GM19397 (cell line): ENCODE measurements around the gene SNRNP200.

Experiments
- ATAC-seq: cut with Tn5 transposase; IDR thresholded peaks from one replicate; pipeline ENCODE4 v1.9.1; 2021; ENCODE audit warnings: mild to moderate bottlenecking, moderate library complexity; ENCODE audit not compliant: unreplicated experiment

The SNRNP200 gene

GRCh38 chr2:96253006-96253405, 52.3 kb downstream of the SNRNP200 start:
- no peak for ATAC-seq

DNA sequence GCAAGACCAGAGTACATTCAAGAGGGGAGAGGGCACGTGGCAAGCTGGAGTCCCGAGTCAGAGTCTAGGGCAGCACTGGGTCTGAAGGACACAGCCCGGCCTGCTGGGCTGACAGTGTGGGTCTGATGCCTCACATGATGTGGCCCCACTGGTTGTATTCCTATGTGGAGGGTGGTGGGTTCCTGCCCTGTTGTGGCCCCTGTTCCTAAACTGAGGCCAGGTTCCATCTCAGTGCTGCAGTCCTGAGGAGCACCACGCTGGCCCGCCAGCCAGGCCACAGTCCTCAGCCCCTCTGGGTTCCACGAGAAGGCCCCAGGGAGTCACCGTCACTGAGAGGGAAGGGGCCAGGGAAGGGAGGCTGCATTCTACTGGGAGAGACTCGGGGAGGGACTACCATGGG, 52.8 kb downstream of the SNRNP200 start:
- ATAC-seq, result no peak

- ATAC-seq, result no peak
Measured at GRCh38 chr2:96251721-96252292, 53.5 kb downstream of the SNRNP200 start.

- no peak for ATAC-seq
Measured at GRCh38 chr2:96250188-96250587, 55.2 kb downstream of the SNRNP200 start.

- ATAC-seq, result no peak
Measured at GRCh38 chr2:96249654-96250053, 55.7 kb downstream of the SNRNP200 start.

GRCh38 chr2:96248624-96249023, 56.7 kb downstream of the SNRNP200 start:
- ATAC-seq, result no peak

DNA sequence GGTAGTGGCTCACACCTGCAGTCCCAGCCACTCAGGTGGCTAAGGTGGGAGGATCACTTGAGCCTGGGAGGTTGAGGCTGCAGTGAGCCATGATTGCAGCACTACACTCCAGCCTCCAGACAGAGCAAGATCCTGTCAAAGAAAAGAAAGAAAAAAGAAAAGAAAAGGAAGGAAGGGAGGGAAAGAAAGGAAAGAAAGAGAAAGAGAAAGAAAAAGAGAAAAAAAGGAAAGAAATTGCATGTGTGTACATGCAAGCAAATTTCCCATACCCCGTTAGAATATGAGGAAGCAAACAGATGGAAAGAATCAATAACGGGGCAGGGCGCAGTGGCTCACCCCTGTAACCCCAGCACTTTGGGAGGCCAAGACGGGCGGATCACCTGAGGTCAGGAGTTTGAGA, 57.5 kb downstream of the SNRNP200 start:
- no peak for ATAC-seq

- ATAC-seq, result no peak
Measured at GRCh38 chr2:96247009-96247408, 58.3 kb downstream of the SNRNP200 start.

- no peak for ATAC-seq
Measured at GRCh38 chr2:96245609-96246390, 59.5 kb downstream of the SNRNP200 start.

DNA sequence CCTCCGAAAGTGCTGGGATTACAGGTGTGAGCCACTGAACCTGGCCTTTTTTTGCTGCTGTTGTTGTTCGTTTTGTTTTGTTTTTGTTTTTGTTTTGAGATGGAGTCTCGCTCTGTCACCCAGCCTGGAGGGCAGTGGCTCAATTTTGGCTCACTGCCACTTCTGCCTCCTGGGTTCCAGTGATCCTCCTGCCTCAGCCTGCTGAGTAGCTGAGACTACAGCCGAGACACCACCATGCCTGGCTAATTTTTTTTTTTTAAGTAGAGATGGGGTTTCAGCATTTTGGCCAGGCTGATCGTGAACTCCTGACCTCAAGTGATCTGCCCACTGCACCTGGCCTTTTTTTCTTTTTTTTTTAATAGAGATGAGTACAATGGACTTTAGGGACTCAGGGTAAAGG, 61.5 kb downstream of the SNRNP200 start:
- no peak for ATAC-seq

DNA sequence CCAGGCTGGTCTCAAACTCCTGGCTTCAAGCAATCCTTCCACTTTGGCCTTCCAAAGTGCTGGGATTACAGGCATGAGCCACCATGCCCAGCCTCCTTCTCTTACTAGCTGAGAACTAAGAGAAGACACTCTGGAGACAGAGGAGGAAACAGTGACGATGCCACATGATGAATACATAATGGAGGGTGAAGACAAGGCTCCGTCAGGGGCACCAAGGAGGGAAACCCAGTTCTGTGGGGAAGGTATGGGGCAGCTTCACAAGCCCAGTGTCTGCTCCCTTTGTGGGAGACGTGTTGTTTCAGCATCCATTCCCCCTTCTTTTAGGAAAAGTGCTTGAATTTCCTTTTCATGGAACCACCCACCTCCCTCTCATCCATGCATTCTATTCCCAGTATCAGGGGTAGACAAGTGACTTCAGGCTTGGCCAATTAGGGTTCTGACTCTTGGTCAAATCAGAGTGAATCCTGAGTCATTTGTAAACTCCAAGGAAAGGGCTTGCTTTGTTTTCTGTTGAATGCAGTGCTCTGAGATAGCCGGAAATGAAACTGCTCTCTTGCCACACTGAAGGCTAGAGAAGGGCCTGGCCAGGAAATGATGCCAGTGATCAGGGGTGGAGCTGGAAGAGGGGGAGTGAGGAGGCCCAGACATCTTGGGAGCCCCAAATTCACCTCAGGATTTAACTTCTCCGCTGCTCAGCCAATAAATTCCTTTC, 63.3 kb downstream of the SNRNP200 start:
- peak; percentile 66 for ATAC-seq

DNA sequence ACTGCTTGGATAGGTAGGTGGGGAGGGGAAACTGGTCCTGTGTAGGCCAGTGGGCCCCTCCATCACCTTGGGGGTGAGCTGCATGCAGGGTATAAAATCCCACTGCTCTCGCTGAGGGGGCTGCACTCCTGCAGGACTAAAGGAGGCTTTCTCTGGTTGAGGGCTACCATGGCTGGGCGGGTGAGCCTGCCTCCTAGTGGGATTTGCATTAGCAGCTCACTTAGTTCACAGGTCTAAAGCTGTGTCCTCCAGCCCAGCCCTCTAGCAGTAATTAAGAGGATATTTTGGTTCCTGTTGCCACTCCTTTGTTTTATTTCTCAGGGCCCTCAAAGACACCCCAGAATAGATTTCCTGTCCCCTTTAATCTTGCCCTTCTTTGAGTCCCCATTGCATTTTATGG, 64.1 kb downstream of the SNRNP200 start:
- ATAC-seq, result no peak

DNA sequence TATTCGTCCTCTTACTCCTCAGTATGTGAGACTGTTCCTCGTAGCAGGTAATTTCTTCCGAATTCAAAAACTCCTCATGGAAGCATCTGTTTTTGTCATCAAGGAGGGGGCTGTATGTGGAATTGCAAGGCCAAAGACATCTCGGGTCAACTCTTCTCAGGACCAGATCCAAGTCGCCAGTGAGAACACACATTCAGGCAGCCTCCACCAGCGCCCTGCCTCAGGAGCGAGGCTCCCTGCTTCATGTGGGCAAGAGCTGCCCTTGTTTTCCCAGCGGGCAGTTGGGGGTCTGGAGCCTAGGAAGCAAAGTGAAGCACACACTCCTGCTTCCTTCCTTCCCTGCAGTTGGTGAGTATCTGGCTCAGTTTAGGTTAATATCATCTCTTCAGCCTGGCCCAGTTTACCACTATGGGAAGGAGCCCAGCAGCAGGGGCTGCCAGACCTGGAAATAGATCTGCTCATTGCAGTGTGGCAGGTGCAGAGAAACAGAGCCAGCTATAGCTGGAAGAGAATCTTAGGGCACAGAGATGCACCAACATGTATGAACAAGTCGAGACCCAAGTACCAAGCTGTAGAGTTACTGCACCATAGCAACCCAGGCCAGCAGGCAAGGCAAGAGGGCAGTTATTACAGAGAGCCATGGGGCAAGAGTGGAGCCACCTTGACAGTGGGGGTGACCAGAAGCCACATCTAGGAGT, 64.9 kb downstream of the SNRNP200 start:
- ATAC-seq, result no peak

- ATAC-seq, result no peak
Measured at GRCh38 chr2:96239745-96240264, 65.5 kb downstream of the SNRNP200 start.

DNA sequence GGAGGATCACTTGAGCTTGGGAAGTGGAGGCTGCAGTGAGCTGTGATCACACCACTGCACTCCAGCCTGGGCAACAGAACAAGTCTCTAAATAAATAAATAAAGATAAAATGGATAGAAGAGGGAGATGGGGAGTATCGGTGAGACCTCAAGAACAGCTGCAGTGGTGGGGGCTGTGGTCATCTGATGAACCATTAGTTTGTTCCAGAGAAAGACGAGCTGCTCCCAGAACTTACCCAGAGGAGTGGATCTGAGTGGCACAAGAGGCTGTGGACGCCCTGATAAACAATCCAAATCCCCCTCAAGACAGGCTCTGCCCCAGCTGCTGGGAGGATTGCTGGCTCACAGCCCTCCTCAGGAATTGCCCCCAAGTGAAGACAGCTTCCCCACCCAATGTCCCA, 66.3 kb downstream of the SNRNP200 start:
- ATAC-seq, result no peak

- no peak for ATAC-seq
Measured at GRCh38 chr2:96238266-96238665, 67.1 kb downstream of the SNRNP200 start.

- ATAC-seq, result no peak
Measured at GRCh38 chr2:96236882-96237281, 68.5 kb downstream of the SNRNP200 start.

- ATAC-seq, result peak; percentile 79
Measured at GRCh38 chr2:96233880-96234316, 71.4 kb downstream of the SNRNP200 start.

DNA sequence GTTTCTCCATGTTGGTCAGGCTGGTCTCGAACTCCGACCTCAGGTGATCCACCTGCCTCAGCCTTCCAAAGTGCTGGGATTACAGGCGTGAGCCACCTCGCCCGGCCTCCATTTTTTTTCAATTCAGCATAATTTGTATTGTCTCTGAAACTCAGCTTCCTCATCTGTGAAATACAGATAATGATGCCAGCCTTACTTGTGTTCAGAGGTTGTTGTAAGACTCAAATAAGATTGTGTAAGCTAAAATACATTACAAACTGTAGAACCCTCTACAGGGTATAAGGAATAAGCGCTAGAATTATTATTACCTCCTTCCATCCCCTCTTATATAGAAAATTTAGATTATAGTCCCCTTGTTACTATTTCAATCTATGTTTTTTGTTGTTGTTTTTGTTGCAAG, 71.9 kb downstream of the SNRNP200 start:
- ATAC-seq, result no peak

- no peak for ATAC-seq
Measured at GRCh38 chr2:96231316-96231715, 74.0 kb downstream of the SNRNP200 start.

- no peak for ATAC-seq
Measured at GRCh38 chr2:96225016-96225533, 80.3 kb downstream of the SNRNP200 start.
